B cell (primary cell): ENCODE measurements around the gene VIPR2. TPM values are rescaled to one million over a fixed set of nuclear protein-coding genes. Genes with fewer than 3 reads are reported as not detected.

Experiments used
- ATAC-seq: fragments of 200-7000 bp; cut with Tn5 transposase; one replicate; pipeline ENCODE4 v1.10.0; 2021; ENCODE audit warnings: low read depth, mild to moderate bottlenecking, moderate number of reproducible peaks, moderate library complexity
- CTCF ChIA-PET: fragments of 350-600 bp; sonication (Branson Sonifier 250); formaldehyde crosslinking; loops from one replicate; lab custom pipeline; 2021; ENCODE audit warnings: antibody characterized with exemption, inconsistent platforms; lab: Charles Lee
- POLR2A ChIA-PET: fragments of 350-600 bp; sonication (Branson Sonifier 250); formaldehyde crosslinking; loops from one replicate; lab custom pipeline; 2021; ENCODE audit warnings: antibody characterized with exemption; lab: Charles Lee
- DNase-seq: peaks from one replicate; pipeline ENCODE4 v3.0.0; 2013
- H2AFZ ChIP-seq: 2 replicates; pipeline ENCODE4 v1.6.1; 2012; ENCODE audit warnings: mild to moderate bottlenecking, low read depth, low read length; ENCODE audit not compliant: insufficient read depth, poor library complexity, severe bottlenecking
- H3K27ac ChIP-seq, 2 donors: 1 replicate in 1 of 2; 2 replicates in 1 of 2; pipeline ENCODE4 v1.5.1; 2012 to 2013; ENCODE audit warnings: low read length in 2 of 2, mild to moderate bottlenecking in 2 of 2, moderate library complexity in 1 of 2
- H3K27me3 ChIP-seq, 4 experiments: fragments of 200-600 bp in 1 of 4; sonication (generic) in 1 of 4; replicated peaks in 1 of 4; 1 replicate in 2 of 4; 2 replicates in 2 of 4; pipeline versions ENCODE4 v1.6.1 to v1.7.0; 2013 to 2016; ENCODE audit warnings: low read length in 3 of 4, mild to moderate bottlenecking in 2 of 4, mixed read lengths in 1 of 4, moderate library complexity in 1 of 4; ENCODE audit not compliant: insufficient read depth in 4 of 4, control insufficient read depth in 3 of 4; ENCODE audit errors: control extremely low read depth in 1 of 4
- H3K36me3 ChIP-seq, 2 experiments: replicated peaks in 1 of 2; 1 replicate in 1 of 2; 2 replicates in 1 of 2; pipeline versions ENCODE4 v1.6.1 to v1.7.1; 2013; ENCODE audit warnings: low read length in 1 of 2; ENCODE audit not compliant: insufficient read depth in 2 of 2, control insufficient read depth in 1 of 2; ENCODE audit errors: control extremely low read depth in 1 of 2, extremely low read depth in 1 of 2
- H3K4me1 ChIP-seq, 2 donors: fragments of 200-600 bp in 1 of 2; sonication (generic) in 1 of 2; 1 replicate in 1 of 2; 2 replicates in 1 of 2; pipeline versions ENCODE4 v1.5.1 to v1.6.1; 2013 to 2017; ENCODE audit warnings: low read length in 2 of 2; ENCODE audit not compliant: control insufficient read depth in 2 of 2, insufficient read depth in 2 of 2
- H3K4me2 ChIP-seq: replicated peaks from 2 replicates; pipeline ENCODE3; 2012; ENCODE audit warnings: mild to moderate bottlenecking, low read depth, low read length; ENCODE audit not compliant: poor library complexity, severe bottlenecking
- H3K4me3 ChIP-seq, 5 experiments: fragments of 200-600 bp in 1 of 5; sonication (generic) in 1 of 5; 1 replicate in 3 of 5; 2 replicates in 2 of 5; pipeline versions ENCODE4 v1.5.1 to v1.7.0; 2011 to 2016; ENCODE audit warnings: low read length in 4 of 5, mild to moderate bottlenecking in 4 of 5, low read depth in 2 of 5, control low read depth in 1 of 5, moderate library complexity in 1 of 5; ENCODE audit not compliant: insufficient read depth in 1 of 5; ENCODE audit errors: control extremely low read depth in 1 of 5, extremely low read depth in 1 of 5
- H3K79me2 ChIP-seq: fragments of 200-600 bp; sonication (generic); one replicate; pipeline ENCODE4 v1.6.0; 2016; ENCODE audit warnings: low read length; ENCODE audit not compliant: control insufficient read depth, insufficient read depth
- H3K9ac ChIP-seq: fragments of 200-600 bp; sonication (generic); 2 replicates; pipeline ENCODE4 v1.6.1; 2017; ENCODE audit warnings: mild to moderate bottlenecking, low read length, moderate library complexity
- H3K9me3 ChIP-seq, 3 donors: one replicate each; pipeline versions ENCODE4 v1.6.1 to v1.7.1; 2013; ENCODE audit warnings: low read length in 2 of 3; ENCODE audit not compliant: control insufficient read depth in 2 of 3, insufficient read depth in 1 of 3; ENCODE audit errors: control extremely low read depth in 1 of 3
- H4K20me1 ChIP-seq: 2 replicates; pipeline ENCODE4 v1.6.0; 2012; ENCODE audit warnings: mild to moderate bottlenecking, low read length; ENCODE audit not compliant: insufficient read depth, control insufficient read depth, poor library complexity, severe bottlenecking
- H3K27ac Mint-ChIP-seq: one replicate; pipeline ENCODE4 v1.8.0; 2021; ENCODE audit warnings: mixed read lengths
- H3K27me3 Mint-ChIP-seq: one replicate; pipeline ENCODE4 v1.8.0; 2021; ENCODE audit warnings: mixed read lengths
- H3K4me1 Mint-ChIP-seq: one replicate; pipeline ENCODE4 v1.8.0; 2021; ENCODE audit warnings: mixed read lengths
- H3K4me3 Mint-ChIP-seq: one replicate; pipeline ENCODE4 v1.8.0; 2021; ENCODE audit warnings: mixed read lengths
- H3K9me3 Mint-ChIP-seq: one replicate; pipeline ENCODE4 v1.8.0; 2022; ENCODE audit warnings: mixed read lengths; ENCODE audit not compliant: insufficient read depth
- CTCF ChIP-seq: fragments of 200-600 bp; IDR thresholded peaks from one replicate; pipeline ENCODE4 v1.8.0; 2022; ENCODE audit warnings: antibody characterized with exemption, mild to moderate bottlenecking
- EZH2 ChIP-seq: IDR thresholded peaks from 2 replicates; pipeline ENCODE4 v1.6.1; 2012; ENCODE audit warnings: borderline replicate concordance, low read depth, mild to moderate bottlenecking, moderate library complexity, low read length; ENCODE audit not compliant: insufficient read depth, poor library complexity, severe bottlenecking
- WGBS: methylation state at CpG from one replicate; pipeline ENCODE4 v1.1.5; 2013; ENCODE audit warnings: missing lambda C conversion rate; ENCODE audit not compliant: insufficient coverage; 5-methylcytosine and 5-hydroxymethylcytosine counted together
- intact Hi-C: fragments of 100-400 bp; cut with micrococcal nuclease; formaldehyde crosslinking; loops from one replicate; pipeline ENCODE4 v1.10.0; 2022
- polyA plus RNA-seq: library from polyadenylated mRNA; depleted of rRNA; stranded (reverse); fragments of >200 nt; gene quantifications from 2 replicates; pipeline ENCODE4 v1.2.3, GENCODE V29; 2012
- total RNA-seq, 2 donors: library from RNA; stranded (reverse); fragments of 120-200 nt in 1 of 2; gene quantifications; 1 replicate in 1 of 2; 2 replicates in 1 of 2; pipeline versions ENCODE4 v1.2.3 to v1.2.4, GENCODE V29; 2013 to 2022

The VIPR2 gene
- total and polyA plus RNA-seq, 2 donors (not counting 1 experiment from before 2014, with no cell fraction given), result not detected

- DNase-seq (no peak), ATAC-seq (no peak)
- H3K27ac ChIP-seq, result no peak overlapping the region
- TF ChIP-seq CTCF, result no peak
- TF ChIP-seq EZH2, result no peak
- H3K9me3 ChIP-seq, result peaks cover 0 to 20% (median 0%) of the 10 kb centered on the region in 3 donors
- H3K4me2 ChIP-seq, result no peak overlapping the region
- no peak overlapping the region for H2AFZ ChIP-seq
- no peak overlapping the region for H3K9ac ChIP-seq
- no peaks in the 10 kb centered on the region for H3K4me1 ChIP-seq
- no peaks in the 10 kb centered on the region for H3K27me3 ChIP-seq
- Mint-ChIP-seq H3K4me3 (no peak overlapping the region), H3K27me3 (no peaks in the 10 kb centered on the region), H3K4me1 (no peaks in the 10 kb centered on the region), H3K27ac (no peak overlapping the region), H3K9me3 (peaks cover 3% of the 10 kb centered on the region)
- H4K20me1 ChIP-seq, result no peaks in the 10 kb centered on the region
- no peaks in the 10 kb centered on the region for H3K36me3 ChIP-seq
- WGBS, result 89% methylated on average over 20 of the region's 23 CpGs
- POLR2A ChIA-PET, result no interaction called here
- intact Hi-C loops, result no loop called here
- H3K4me3 ChIP-seq, result no peak overlapping the region
- CTCF ChIA-PET, result interaction anchor here (0.5 kb wide), 1 partner anchor 64 kb away, joined by 3 read pairs; no protein-coding TSS in a partner anchor
- no peaks in the 10 kb centered on the region for H3K79me2 ChIP-seq
These were observed 79.7 kb downstream of the VIPR2 start for GRCh38 chr7:159064816-159065510.

- H3K9me3 ChIP-seq, result peaks cover 0 to 20% (median 0%) of the 10 kb centered on the region in 3 donors
- no peak overlapping the region for H3K27ac Mint-ChIP-seq
- no peaks in the 10 kb centered on the region for H3K79me2 ChIP-seq
- H3K4me3 ChIP-seq, result no peak overlapping the region
- H3K27me3 ChIP-seq, result no peaks in the 10 kb centered on the region
- no peaks in the 10 kb centered on the region for H3K4me1 Mint-ChIP-seq
- H3K27me3 Mint-ChIP-seq, result no peaks in the 10 kb centered on the region
- H3K9ac ChIP-seq, result no peak overlapping the region
- H2AFZ ChIP-seq, result no peak overlapping the region
- H3K27ac ChIP-seq, result no peak overlapping the region
- no peaks in the 10 kb centered on the region for H3K36me3 ChIP-seq
- H3K4me2 ChIP-seq, result no peak overlapping the region
- no peak for DNase-seq
- ChIA-PET POLR2A (no interaction called here), CTCF (no interaction called here)
- no peak for ATAC-seq
- H4K20me1 ChIP-seq, result no peaks in the 10 kb centered on the region
- intact Hi-C loops, result no loop called here
- H3K4me3 Mint-ChIP-seq, result no peak overlapping the region
- no peaks in the 10 kb centered on the region for H3K4me1 ChIP-seq
- no peak for TF ChIP-seq CTCF
- no peak for TF ChIP-seq EZH2
- peaks cover 3% of the 10 kb centered on the region for H3K9me3 Mint-ChIP-seq
- WGBS, result 96% methylated on average over 45 of the region's 48 CpGs
These were observed 80.4 kb downstream of the VIPR2 start for GRCh38 chr7:159064121-159064815.
